ENCODE measurements around the gene OR6T1. TPM values are rescaled to one million over a fixed set of nuclear protein-coding genes. Genes with fewer than 3 reads are reported as not detected.

The OR6T1 gene
- total RNA-seq (not detected in 2 replicates), polyA plus RNA-seq (not detected in 2 replicates), polyA minus RNA-seq (not detected in 2 replicates)
- not detected for total RNA-seq (2013)

DNA sequence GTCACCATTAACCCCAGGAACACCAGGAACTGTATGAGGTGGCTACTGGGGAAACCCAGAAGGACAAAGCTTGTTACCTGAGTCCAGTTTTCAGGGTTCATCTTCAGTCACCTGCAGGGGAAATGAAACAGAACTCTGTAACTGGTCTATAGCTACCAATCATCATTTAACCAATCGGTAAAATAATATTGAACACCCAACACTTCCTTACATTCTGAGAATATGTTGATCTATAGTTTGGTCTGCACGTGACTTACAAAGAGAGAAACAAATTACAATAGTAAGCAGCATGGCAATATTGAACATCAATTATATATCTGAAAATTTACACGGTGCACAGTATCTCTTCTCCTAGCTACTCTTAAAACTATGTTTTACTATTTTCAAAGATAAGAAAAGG, at the start of gene OR6T1:
OR6T1 (minus strand) TSS at position 101 of the 400 bp plus-strand sequence; CDS start at position 101, 0 bp downstream.
- no peak for ATAC-seq (ENCODE audit: low read depth)
- no CpG with 5 or more reads among the region's 3 CpGs for WGBS (ENCODE audit: insufficient coverage)
- peaks cover 11% of the 10 kb centered on the region for H3K27me3 Mint-ChIP-seq
- Histone ChIP-seq H3K36me3 (replicated peaks in 1 of 2; ENCODE audit: control extremely low read depth in 1 of 2, control insufficient read depth in 1 of 2, extremely low read depth in 1 of 2, insufficient read depth in 2 of 2, low read length in 1 of 2) (no peaks in the 10 kb centered on the region), H3K9me3 (ENCODE audit: control extremely low read depth in 1 of 3, control insufficient read depth in 2 of 3, insufficient read depth in 1 of 3, low read length in 2 of 3) (no peaks in the 10 kb centered on the region), H3K79me2 (ENCODE audit: control insufficient read depth, insufficient read depth, low read length) (no peaks in the 10 kb centered on the region), H3K27me3 (replicated peaks in 1 of 4; ENCODE audit: control extremely low read depth in 1 of 4, control insufficient read depth in 3 of 4, insufficient read depth in 4 of 4, low read length in 3 of 4) (no peaks in the 10 kb centered on the region), H4K20me1 (ENCODE audit: control insufficient read depth, insufficient read depth, low read length, poor library complexity, severe bottlenecking) (no peaks in the 10 kb centered on the region), H3K4me2 (replicated peaks; ENCODE audit: low read depth, low read length, poor library complexity, severe bottlenecking) (no peak within 1 kb of the TSS), H3K4me3 (ENCODE audit: control extremely low read depth in 1 of 5, extremely low read depth in 1 of 5, insufficient read depth in 1 of 5, low read depth in 2 of 5, low read length in 4 of 5) (no peak within 1 kb of the TSS), H3K4me1 (ENCODE audit: control insufficient read depth in 2 of 2, insufficient read depth in 2 of 2, low read length in 2 of 2) (no peaks in the 10 kb centered on the region), H3K27ac (ENCODE audit: low read length in 2 of 2) (no peak within 1 kb of the TSS), H3K9ac (ENCODE audit: low read length) (no peak within 1 kb of the TSS), H2AFZ (ENCODE audit: insufficient read depth, low read depth, low read length, poor library complexity, severe bottlenecking) (no peak within 1 kb of the TSS)
- TF ChIP-seq, protein P1, sequence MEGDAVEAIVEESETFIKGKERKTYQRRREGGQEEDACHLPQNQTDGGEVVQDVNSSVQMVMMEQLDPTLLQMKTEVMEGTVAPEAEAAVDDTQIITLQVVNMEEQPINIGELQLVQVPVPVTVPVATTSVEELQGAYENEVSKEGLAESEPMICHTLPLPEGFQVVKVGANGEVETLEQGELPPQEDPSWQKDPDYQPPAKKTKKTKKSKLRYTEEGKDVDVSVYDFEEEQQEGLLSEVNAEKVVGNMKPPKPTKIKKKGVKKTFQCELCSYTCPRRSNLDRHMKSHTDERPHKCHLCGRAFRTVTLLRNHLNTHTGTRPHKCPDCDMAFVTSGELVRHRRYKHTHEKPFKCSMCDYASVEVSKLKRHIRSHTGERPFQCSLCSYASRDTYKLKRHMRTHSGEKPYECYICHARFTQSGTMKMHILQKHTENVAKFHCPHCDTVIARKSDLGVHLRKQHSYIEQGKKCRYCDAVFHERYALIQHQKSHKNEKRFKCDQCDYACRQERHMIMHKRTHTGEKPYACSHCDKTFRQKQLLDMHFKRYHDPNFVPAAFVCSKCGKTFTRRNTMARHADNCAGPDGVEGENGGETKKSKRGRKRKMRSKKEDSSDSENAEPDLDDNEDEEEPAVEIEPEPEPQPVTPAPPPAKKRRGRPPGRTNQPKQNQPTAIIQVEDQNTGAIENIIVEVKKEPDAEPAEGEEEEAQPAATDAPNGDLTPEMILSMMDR (IDR thresholded peaks at IDR 0.05) = no peak
- TF ChIP-seq EZH2 (IDR thresholded peaks at IDR 0.05; ENCODE audit: borderline replicate concordance, insufficient read depth, low read depth, low read length, poor library complexity, severe bottlenecking) = no peak
- DNase-seq = no peak
- H3K9me3 Mint-ChIP-seq (ENCODE audit: insufficient read depth) = no peaks in the 10 kb centered on the region
- CTCF ChIA-PET = no interaction called here
- no peak within 1 kb of the TSS for H3K4me3 Mint-ChIP-seq
- intact Hi-C loops (cut with micrococcal nuclease) = no loop called here
- H3K4me1 Mint-ChIP-seq = no peaks in the 10 kb centered on the region
- no peak within 1 kb of the TSS for H3K27ac Mint-ChIP-seq
- POLR2A ChIA-PET = no interaction called here

DNA sequence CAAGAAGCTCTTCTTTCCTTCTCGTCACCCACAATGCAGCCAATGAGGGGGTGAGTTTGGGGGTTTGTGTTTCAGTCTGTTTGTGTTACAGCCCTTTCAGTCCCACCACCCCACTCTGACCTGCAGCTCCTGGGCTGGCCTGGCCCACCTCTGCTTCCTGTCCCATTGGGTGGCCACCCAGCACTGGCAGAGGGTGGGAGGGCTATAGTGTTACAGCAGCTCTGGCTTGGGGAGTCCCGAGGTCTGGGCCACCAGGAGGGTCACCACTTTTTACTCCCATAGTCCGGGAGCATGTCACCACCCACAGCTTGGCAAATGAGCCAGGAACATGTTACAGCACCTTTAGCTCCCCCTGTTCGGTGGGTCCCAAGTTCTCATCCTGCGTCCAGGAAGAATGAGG, 35.7 kb upstream of the OR6T1 start:
- Histone ChIP-seq H3K4me2 (replicated peaks; ENCODE audit: low read depth, low read length, poor library complexity, severe bottlenecking) (no peak overlapping the region), H3K27me3 (replicated peaks in 1 of 4; ENCODE audit: control extremely low read depth in 1 of 4, control insufficient read depth in 3 of 4, insufficient read depth in 4 of 4, low read length in 3 of 4) (no peaks in the 10 kb centered on the region), H3K36me3 (replicated peaks in 1 of 2; ENCODE audit: control extremely low read depth in 1 of 2, control insufficient read depth in 1 of 2, extremely low read depth in 1 of 2, insufficient read depth in 2 of 2, low read length in 1 of 2) (no peaks in the 10 kb centered on the region), H3K9ac (ENCODE audit: low read length) (no peak overlapping the region), H2AFZ (ENCODE audit: insufficient read depth, low read depth, low read length, poor library complexity, severe bottlenecking) (no peak overlapping the region), H3K4me1 (ENCODE audit: control insufficient read depth in 2 of 2, insufficient read depth in 2 of 2, low read length in 2 of 2) (no peaks in the 10 kb centered on the region), H3K27ac (ENCODE audit: low read length in 2 of 2) (no peak overlapping the region), H3K79me2 (ENCODE audit: control insufficient read depth, insufficient read depth, low read length) (no peaks in the 10 kb centered on the region), H3K4me3 (ENCODE audit: control extremely low read depth in 1 of 5, extremely low read depth in 1 of 5, insufficient read depth in 1 of 5, low read depth in 2 of 5, low read length in 4 of 5) (no peak overlapping the region), H4K20me1 (ENCODE audit: control insufficient read depth, insufficient read depth, low read length, poor library complexity, severe bottlenecking) (no peaks in the 10 kb centered on the region), H3K9me3 (ENCODE audit: control extremely low read depth in 1 of 3, control insufficient read depth in 2 of 3, insufficient read depth in 1 of 3, low read length in 2 of 3) (peaks cover 0 to 11% (median 0%) of the 10 kb centered on the region in 3 donors)
- DNase-seq (no peak), ATAC-seq (ENCODE audit: low read depth) (no peak)
- ChIA-PET CTCF (no interaction called here), POLR2A (interaction anchor here (0.7 kb wide), 1 partner anchor 22 kb away, joined by 3 read pairs; no protein-coding TSS in a partner anchor)
- TF ChIP-seq, protein P1 (IDR thresholded peaks at IDR 0.05) = no peak
- TF ChIP-seq EZH2 (IDR thresholded peaks at IDR 0.05; ENCODE audit: borderline replicate concordance, insufficient read depth, low read depth, low read length, poor library complexity, severe bottlenecking) = no peak
- intact Hi-C loops (cut with micrococcal nuclease) = no loop called here
- Mint-ChIP-seq H3K4me3 (no peak overlapping the region), H3K27ac (no peak overlapping the region), H3K9me3 (ENCODE audit: insufficient read depth) (no peaks in the 10 kb centered on the region), H3K27me3 (peaks cover 5% of the 10 kb centered on the region), H3K4me1 (no peaks in the 10 kb centered on the region)
- WGBS (ENCODE audit: insufficient coverage) = 83% methylated on average over 4 of the region's 5 CpGs
